Measurements from ENCODE around the gene PDE8B.
"Not testable (repeated sequence)": the region's sequence is repeated elsewhere in the genome, so short reads cannot be mapped to it uniquely, and the experiment has no call there.

Gene PDE8B

DNA sequence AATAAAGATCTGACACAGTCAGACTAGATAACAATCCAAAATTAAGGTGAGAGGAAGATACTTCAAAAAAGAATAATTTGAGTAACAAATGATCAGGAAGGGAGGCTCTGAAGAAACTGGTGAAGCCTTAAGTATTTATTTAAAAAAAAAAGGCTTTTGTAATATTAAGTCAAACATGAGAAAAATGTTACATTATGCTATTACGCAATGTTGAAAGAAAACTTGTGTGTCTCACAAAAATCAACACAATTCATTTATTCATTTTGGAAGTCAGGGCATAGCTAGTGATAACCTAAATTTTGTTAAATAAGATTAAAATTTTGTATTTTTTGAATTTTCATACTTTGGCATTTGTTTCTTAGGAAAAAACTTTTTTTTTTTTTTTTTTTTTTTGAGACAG, 253.4 kb downstream of the PDE8B start:
- DNase-seq = no peak

DNA sequence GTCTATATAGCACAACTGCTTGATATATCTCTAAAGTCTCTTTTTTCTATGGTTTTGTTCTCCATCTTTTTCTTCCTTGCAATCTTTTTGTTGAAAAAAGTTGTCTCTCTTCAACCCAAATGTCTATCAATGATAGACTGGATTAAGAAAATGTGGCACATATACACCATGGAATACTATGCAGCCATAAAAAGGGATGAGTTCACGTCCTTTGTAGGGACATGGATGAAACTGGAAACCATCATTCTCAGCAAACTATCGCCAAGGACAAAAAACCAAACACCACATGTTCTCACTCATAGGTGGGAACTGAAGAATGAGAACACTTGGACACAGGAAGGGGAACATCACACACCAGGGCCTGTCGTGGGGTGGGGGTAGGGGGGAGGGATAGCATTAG, 258.4 kb downstream of the PDE8B start:
- DNase-seq = not testable (repeated sequence)

DNA sequence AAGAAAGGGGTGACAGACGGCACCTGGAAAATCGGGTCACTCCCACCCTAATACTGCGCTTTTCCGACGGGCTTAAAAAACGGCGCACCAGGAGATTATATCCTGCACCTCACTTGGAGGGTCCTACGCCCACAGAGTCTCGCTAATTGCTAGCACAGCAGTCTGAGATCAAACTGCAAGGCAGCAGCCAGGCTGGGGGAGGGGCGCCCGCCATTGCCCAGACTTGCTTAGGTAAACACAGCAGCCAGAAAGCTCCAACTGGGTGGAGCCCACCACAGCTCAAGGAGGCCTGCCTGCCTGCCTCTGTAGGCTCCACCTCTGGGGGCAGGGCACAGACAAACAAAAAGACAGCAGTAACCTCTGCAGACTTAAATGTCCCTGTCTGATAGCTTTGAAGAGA, 264.6 kb downstream of the PDE8B start:
- not testable (repeated sequence) for DNase-seq
